Activated CD4-positive, alpha-beta T cell treated with anti-CD3 and anti-CD28 coated beads, Interleukin-2, amount 50 U/mL, for 4 hours (primary cell): ENCODE data around the gene REX1BD.
"Not testable (repeated sequence)": the region's sequence is repeated elsewhere in the genome, so short reads cannot be mapped to it uniquely, and the experiment has no call there.

ENCODE experiments used
- DNase-seq, 2 experiments: peaks; one replicate each; pipeline ENCODE4 v3.0.0-alpha.2; 2020

The REX1BD gene

GRCh38 chr19:18588611-18589379 is at the start of gene REX1BD:
TSS of gene REX1BD (plus strand) at chr19:18588798. CDS start at chr19:18588802, 4 bp downstream.
- peak; percentile 86 to 88 for DNase-seq

- DNase-seq = no peak
Observed at GRCh38 chr19:18539372-18539771, 49.2 kb upstream of the REX1BD start.

DNA sequence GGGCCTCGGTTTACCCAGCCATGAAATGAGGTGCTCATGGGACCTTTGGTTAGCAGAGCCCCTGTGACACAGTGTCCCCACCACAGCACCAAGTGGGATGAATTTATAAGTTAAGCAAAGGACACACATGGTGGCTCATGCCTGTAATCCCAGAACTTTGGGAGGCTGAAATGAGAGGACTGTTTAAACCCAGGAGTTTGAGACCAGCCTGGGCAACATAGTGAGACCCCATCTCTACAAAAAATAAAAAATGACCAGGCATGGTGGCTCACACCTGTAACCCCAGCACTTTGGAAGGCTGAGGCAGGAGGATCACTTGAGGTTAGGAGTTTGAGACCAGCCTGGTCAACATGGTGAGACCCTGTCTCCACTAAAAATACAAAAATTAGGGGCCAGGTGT is 48.4 kb upstream of the REX1BD start:
- not testable (repeated sequence) for DNase-seq

- DNase-seq = no peak
Observed at GRCh38 chr19:18541258-18541991, 47.2 kb upstream of the REX1BD start.

GRCh38 chr19:18541992-18542940 is 46.3 kb upstream of the REX1BD start:
- no peak for DNase-seq

DNA sequence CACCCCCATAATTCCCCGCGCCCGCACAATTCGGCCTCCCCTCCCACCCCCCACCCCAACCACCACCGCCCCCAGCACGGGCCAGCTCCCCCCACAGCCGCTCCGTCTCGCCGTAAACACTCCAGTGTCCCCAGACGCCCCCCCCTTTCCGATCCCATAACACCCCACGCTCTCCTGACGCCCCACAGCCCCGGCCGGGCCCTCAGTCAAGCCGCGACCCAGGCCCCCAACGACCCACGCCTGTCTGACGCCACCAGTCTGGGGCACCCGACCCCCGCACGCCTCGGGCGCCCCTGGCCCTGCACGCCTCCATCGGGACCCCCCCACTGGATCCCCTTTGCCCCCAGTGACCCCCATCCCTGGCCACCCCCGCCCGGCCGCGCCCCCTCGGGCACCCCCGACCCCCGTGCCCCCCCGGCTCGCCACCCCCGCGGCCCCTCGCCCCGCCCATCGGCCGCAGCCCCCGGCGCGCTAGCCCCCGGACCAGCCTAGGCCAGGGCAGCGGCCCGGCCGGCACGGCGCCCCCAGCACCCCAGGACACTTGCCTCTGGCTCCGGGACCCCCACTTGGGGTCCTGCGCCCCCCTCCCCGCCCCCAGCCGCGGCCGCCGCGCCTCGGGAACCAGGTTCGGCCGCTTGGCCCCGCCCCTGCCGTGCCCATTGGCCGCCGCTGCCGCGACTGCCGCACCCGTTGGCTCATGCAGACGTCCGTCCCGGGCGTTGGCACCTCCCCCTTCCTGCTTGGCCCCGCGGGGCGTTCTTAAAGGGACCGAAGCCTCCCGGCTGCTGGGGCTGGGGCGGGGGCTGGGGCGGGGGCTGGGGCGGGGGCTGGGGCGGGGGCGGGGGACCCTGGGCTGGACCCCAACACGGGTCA is 45.4 kb upstream of the REX1BD start, which contains the start of gene FKBP8:
TSS of gene FKBP8 (minus strand) at position 633 of the 873 bp plus-strand sequence. CDS start 1,603 bp downstream, outside the sequence.
- DNase-seq = peak; percentile 93 to 95

DNA sequence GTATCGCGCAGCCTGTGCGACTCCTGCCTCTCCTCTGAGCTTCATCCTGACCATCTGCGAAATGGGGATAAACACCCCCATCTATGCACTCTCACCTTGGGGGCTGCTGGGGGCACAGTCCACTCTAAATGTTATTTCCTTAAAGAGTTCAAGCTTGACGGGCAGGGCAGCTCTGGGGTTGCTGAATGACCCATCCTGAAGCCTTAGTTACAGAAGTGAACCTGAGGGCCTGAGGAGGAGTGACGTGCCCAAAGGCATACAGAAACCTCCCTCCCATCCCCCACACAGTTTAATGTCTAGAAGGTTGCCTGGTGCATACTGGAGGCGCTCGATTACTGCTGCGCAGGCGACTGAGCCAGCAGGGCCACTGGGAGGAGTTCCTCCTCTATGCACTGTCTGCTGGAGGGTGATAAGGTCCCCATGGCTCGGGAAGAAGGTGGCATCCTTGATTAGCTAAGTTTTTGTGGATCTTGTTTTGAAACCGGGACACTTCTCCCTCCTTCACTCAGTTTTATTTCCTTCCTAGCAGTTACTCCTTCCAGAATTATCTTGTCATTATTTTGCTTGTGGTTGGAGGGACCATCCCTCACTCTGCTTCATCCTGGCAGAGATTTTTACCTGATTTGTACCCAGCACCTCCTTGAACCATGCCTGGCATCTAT is 44.7 kb upstream of the REX1BD start:
- peak; percentile 55 to 58 for DNase-seq

- DNase-seq = no peak
Observed at GRCh38 chr19:18551631-18552030, 37.0 kb upstream of the REX1BD start.

DNA sequence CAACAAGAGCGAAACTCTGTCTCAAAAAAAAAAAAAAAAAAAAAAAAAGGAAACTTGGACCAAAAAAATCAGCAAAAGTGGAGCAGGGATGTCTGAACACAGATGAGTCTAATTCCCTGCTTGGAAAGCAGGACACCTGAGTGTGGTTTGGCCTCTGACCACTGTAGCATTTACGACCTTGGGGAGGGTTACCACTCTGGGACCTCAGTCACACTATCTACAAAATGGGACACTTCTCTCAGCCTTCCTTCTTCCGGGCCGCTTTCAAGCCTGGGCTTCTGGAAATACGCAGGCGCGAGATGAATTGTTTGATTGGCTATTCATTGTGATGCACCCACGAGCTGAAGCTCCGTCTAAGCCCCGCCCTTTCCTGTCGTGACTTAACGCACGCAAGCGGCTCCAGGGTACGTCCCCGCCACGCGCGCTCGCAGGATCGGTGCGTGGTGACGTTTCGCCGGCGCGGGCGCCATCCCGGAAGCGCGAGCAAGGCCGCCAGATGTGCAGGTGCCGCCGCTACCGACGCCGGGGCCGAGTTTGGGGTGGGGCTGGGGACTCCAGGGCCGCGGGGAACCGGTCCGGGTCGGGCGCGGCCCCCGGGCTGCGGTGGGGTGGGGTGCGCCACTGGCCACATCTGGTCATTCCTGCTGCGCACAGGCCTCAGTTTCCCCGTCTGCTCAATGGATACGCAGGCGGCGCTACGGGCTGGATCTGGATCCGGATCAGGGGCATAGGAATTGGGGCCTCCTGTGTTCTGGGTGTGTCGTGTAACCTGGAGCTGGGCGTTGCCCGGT is 31.0 kb upstream of the REX1BD start, which contains the start of gene KXD1:
TSS of gene KXD1 (plus strand) at position 460 of the 791 bp plus-strand sequence. CDS start 4,187 bp downstream, outside the sequence.
- peak; percentile 96 to 97 for DNase-seq

- DNase-seq = no peak
Observed at GRCh38 chr19:18558202-18558555, 30.4 kb upstream of the REX1BD start.

- DNase-seq = no peak
Observed at GRCh38 chr19:18558604-18559003, 30.0 kb upstream of the REX1BD start.

- DNase-seq = no peak
Observed at GRCh38 chr19:18559685-18560084, 28.9 kb upstream of the REX1BD start.

DNA sequence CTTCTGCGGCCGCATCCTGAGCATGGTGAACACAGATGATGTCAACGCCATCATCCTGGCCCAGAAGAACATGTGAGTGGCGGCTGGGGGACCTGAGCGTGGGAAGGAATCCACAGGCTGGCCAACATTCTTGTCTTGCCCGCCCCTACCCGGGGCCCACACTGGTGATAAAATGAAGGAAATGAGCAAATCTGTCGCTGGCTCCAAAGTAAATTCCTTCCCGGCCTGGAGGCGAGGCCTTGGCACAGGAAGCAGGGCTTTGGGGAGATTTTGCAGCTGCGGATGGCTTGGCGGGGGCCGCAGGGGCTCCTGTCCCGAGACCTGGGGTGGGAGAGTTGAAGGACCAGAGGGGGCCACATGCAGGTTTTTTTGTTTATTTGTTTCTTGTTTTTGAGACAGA is 26.5 kb upstream of the REX1BD start:
- DNase-seq = no peak

DNA sequence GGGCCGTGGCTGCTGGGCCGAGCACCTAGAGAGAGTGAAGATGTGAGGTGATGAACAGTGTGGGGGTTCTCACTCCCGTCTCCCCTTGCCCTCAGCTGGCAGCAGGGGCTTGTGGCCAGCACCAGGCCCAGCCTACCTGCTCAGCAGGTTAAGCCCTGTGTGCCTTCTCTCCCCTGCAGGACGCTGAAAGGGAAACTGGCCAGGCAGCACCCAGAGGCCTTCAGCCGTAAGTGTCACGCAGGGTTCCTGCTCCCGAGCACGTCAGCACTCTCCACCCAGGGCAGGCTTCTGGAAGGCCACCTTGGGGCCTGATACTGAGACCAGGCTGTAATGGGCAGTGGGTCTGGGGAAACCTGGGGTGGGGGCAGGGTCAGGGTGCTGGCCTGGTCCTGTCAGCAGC is 21.6 kb upstream of the REX1BD start:
- DNase-seq = no peak

DNA sequence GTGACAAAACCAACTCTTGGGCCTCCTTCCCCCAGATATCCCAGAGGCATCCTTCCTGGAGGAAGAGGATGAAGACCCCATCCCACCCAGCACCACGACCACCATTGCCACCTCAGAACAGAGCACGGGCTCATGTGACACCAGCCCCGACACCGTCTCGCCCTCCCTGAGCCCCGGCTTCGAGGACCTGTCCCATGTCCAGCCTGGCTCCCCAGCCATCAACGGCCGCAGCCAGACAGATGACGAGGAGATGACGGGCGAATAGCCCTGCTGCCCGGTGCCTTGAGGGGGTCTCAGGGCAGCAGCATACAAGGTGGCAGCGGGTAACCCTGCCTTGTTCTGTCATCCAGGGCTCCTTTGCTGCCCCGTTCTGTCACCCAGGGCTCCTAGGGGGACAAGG is 20.2 kb upstream of the REX1BD start:
- no peak for DNase-seq

- DNase-seq = peak; percentile 97 to 98
Observed at GRCh38 chr19:18571564-18572344, 16.8 kb upstream of the REX1BD start, which contains the start of gene UBA52. TSS of gene UBA52 (plus strand) at chr19:18571857. CDS start at chr19:18573301, 1,444 bp downstream.

- DNase-seq = no peak
Observed at GRCh38 chr19:18574691-18575291, 13.8 kb upstream of the REX1BD start.

DNA sequence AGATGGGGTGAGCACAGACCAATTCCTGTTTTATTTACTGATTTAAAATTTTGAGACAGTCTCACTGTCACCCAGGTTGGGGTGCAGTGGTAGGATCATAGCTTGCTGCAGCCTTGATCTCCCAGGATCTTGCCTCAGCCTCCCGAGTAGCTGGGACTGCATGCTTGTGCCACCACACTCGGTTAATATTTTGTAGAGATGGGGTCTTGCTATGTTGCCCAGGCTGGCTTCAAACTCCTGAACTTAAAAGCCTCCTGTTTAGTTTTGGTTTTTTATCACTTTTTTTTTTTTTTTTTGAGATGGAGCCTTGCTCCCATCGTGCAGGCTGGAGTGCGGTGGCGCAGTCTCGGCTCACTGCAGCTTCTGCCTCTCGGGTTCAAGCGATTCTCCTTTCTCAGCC is 12.2 kb upstream of the REX1BD start:
- DNase-seq = no peak

DNA sequence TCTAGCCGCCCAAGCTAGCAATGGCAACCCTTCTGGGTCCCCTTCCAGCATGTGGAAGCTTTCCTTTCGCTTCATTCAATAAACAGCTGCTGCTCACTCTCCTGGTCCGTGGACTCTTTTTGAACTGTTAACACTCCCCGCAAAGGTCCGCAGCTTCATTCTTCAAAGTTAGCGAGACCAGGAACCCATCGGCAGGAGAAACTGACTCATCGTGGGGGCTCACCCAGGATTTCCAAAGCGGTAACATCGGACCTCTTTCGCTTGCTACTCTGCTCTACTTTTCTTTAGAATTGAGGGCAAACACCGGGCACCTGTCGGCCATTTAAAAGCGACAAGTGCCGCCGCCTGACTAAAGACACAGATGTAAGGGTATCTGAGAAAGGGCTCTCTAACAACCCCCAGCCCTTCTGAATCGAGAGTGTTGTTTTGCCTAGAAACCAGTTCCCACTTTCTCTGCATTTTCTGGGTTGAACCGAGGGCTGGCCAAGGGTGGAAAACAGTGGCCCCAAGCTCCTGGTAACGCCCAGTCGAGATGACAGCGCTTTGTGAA is 11.2 kb upstream of the REX1BD start:
- no peak for DNase-seq
